ENCODE results near the gene MRPL55.

Gene MRPL55

GRCh38 chr1:228082918-228083870, 25.9 kb downstream of the MRPL55 start:
- peaks cover 90% of the 10 kb centered on the region for H3K79me2 ChIP-seq (ENCODE audit: low read length)
- H4K20me1 ChIP-seq (ENCODE audit: insufficient read depth, low read length) = peaks cover 43% of the 10 kb centered on the region

GRCh38 chr1:228082214-228082917, 26.7 kb downstream of the MRPL55 start, which contains the start of gene ARF1:
TSS of gene ARF1 (plus strand) at chr1:228082708. CDS start at chr1:228097115, 14,407 bp downstream.
- H3F3A ChIP-seq (ENCODE audit: insufficient read depth, low read length) = peaks cover 43% of the 10 kb centered on the region
- H3K9me2 ChIP-seq (replicated peaks; ENCODE audit: insufficient read depth, low read length) = no peaks in the 10 kb centered on the region
- H3K4me2 ChIP-seq (ENCODE audit: low read depth, low read length) = peak within 1 kb of the TSS; percentile 99
- peaks cover 35% of the 10 kb centered on the region for H4K20me1 ChIP-seq (ENCODE audit: insufficient read depth, low read length)
- peaks cover 39% of the 10 kb centered on the region for H3K4me1 ChIP-seq (ENCODE audit: low read length)
- DNase-seq = peak; percentile 98
- H3K9me3 ChIP-seq (replicated peaks; ENCODE audit: insufficient read depth, low read length) = no peaks in the 10 kb centered on the region
- no peak for TF ChIP-seq EZH2 (optimal IDR thresholded peaks at IDR 0.05; ENCODE audit: low read depth, low read length)
- no peak for TF ChIP-seq CTCF (IDR thresholded peaks at IDR 0.05; ENCODE audit: low read length)
- no peak for TF ChIP-seq EZH2phosphoT487 (IDR thresholded peaks at IDR 0.05; ENCODE audit: low read length)
- peaks cover 81% of the 10 kb centered on the region for H3K79me2 ChIP-seq (ENCODE audit: low read length)
- no peaks in the 10 kb centered on the region for H3K27me3 ChIP-seq (replicated peaks; ENCODE audit: insufficient read depth, low read length)
- peak within 1 kb of the TSS; percentile 100 for H3K9ac ChIP-seq (ENCODE audit: low read length)
- H3K4me3 ChIP-seq (ENCODE audit: low read length) = peak within 1 kb of the TSS; percentile 100
- H3K36me3 ChIP-seq (replicated peaks; ENCODE audit: insufficient read depth, low read length) = no peaks in the 10 kb centered on the region
- peak within 1 kb of the TSS; percentile 82 for H2AFZ ChIP-seq (ENCODE audit: low read length)
- H3K27ac ChIP-seq (ENCODE audit: low read length) = peak within 1 kb of the TSS; percentile 91

More at GRCh38 chr1:228082918-228083870, 25.9 kb downstream of the MRPL55 start:
- no peaks in the 10 kb centered on the region for H3K9me2 ChIP-seq (replicated peaks; ENCODE audit: insufficient read depth, low read length)
- H3K9me3 ChIP-seq (replicated peaks; ENCODE audit: insufficient read depth, low read length) = no peaks in the 10 kb centered on the region
- peaks cover 47% of the 10 kb centered on the region for H3K4me1 ChIP-seq (ENCODE audit: low read length)
- H3K4me2 ChIP-seq (ENCODE audit: low read depth, low read length) = peak overlapping the region; percentile 96
- TF ChIP-seq EZH2 (optimal IDR thresholded peaks at IDR 0.05; ENCODE audit: low read depth, low read length) (no peak), CTCF (IDR thresholded peaks at IDR 0.05; ENCODE audit: low read length) (no peak), EZH2phosphoT487 (IDR thresholded peaks at IDR 0.05; ENCODE audit: low read length) (no peak)
- H3K36me3 ChIP-seq (replicated peaks; ENCODE audit: insufficient read depth, low read length) = no peaks in the 10 kb centered on the region
- H3K27ac ChIP-seq (ENCODE audit: low read length) = peak overlapping the region; percentile 91
- H3F3A ChIP-seq (ENCODE audit: insufficient read depth, low read length) = peaks cover 51% of the 10 kb centered on the region
- H2AFZ ChIP-seq (ENCODE audit: low read length) = no peak overlapping the region
- no peaks in the 10 kb centered on the region for H3K27me3 ChIP-seq (replicated peaks; ENCODE audit: insufficient read depth, low read length)
- DNase-seq = peak; percentile 55
- peak overlapping the region; percentile 100 for H3K4me3 ChIP-seq (ENCODE audit: low read length)
- peak overlapping the region; percentile 100 for H3K9ac ChIP-seq (ENCODE audit: low read length)

- peak overlapping the region; percentile 82 for H2AFZ ChIP-seq (ENCODE audit: low read length)
- TF ChIP-seq EZH2 (optimal IDR thresholded peaks at IDR 0.05; ENCODE audit: low read depth, low read length) (no peak), CTCF (IDR thresholded peaks at IDR 0.05; ENCODE audit: low read length) (no peak)
- H3K27ac ChIP-seq (ENCODE audit: low read length) = peak overlapping the region; percentile 54
- H3K9me3 ChIP-seq (replicated peaks; ENCODE audit: insufficient read depth, low read length) = no peaks in the 10 kb centered on the region
- peak overlapping the region; percentile 100 for H3K9ac ChIP-seq (ENCODE audit: low read length)
- peak overlapping the region; percentile 99 for H3K4me2 ChIP-seq (ENCODE audit: low read depth, low read length)
- H4K20me1 ChIP-seq (ENCODE audit: insufficient read depth, low read length) = peaks cover 28% of the 10 kb centered on the region
- peaks cover 36% of the 10 kb centered on the region for H3F3A ChIP-seq (ENCODE audit: insufficient read depth, low read length)
- no peaks in the 10 kb centered on the region for H3K36me3 ChIP-seq (replicated peaks; ENCODE audit: insufficient read depth, low read length)
- H3K79me2 ChIP-seq (ENCODE audit: low read length) = peaks cover 75% of the 10 kb centered on the region
- no peaks in the 10 kb centered on the region for H3K9me2 ChIP-seq (replicated peaks; ENCODE audit: insufficient read depth, low read length)
- DNase-seq = peak; percentile 42
- H3K4me1 ChIP-seq (ENCODE audit: low read length) = peaks cover 32% of the 10 kb centered on the region
- H3K27me3 ChIP-seq (replicated peaks; ENCODE audit: insufficient read depth, low read length) = no peaks in the 10 kb centered on the region
- H3K4me3 ChIP-seq (ENCODE audit: low read length) = peak overlapping the region; percentile 92
Observed at GRCh38 chr1:228081578-228082213, 27.4 kb downstream of the MRPL55 start.
